Bronchial epithelial cell (primary cell): ENCODE measurements around the gene GATA6. TPM values are rescaled to one million over a fixed set of nuclear protein-coding genes. Genes with fewer than 3 reads are reported as not detected.
"Not testable (repeated sequence)": the region's sequence is repeated elsewhere in the genome, so short reads cannot be mapped to it uniquely, and the experiment has no call there.

Source experiments
- DNase-seq: peaks from one replicate; pipeline ENCODE4 v3.0.0-alpha.2; 2010; ENCODE audit warnings: low read depth
- FAIRE-seq: peaks from 2 replicates; lab custom pipeline; 2011; peaks lifted over from hg19 to GRCh38; lab: Jason Lieb, UNC
- H3K27me3 ChIP-seq: 2 replicates; pipeline ENCODE4 v1.5.1; 2011; ENCODE audit warnings: low read length; ENCODE audit not compliant: control insufficient read depth, insufficient read depth
- H3K36me3 ChIP-seq: 2 replicates; pipeline ENCODE4 v1.5.1; 2011; ENCODE audit warnings: low read length; ENCODE audit not compliant: control insufficient read depth, insufficient read depth
- H3K4me3 ChIP-seq: 2 replicates; pipeline ENCODE4 v1.5.1; 2011; ENCODE audit warnings: mild to moderate bottlenecking, low read depth, low read length, control low read depth
- CTCF ChIP-seq: IDR thresholded peaks from 2 replicates; pipeline ENCODE4 v1.5.1; 2011; ENCODE audit warnings: mild to moderate bottlenecking, moderate library complexity, low read length, control low read depth, inconsistent platforms; ENCODE audit not compliant: insufficient read depth, severe bottlenecking
- total RNA-seq: library from RNA; depleted of rRNA; stranded (reverse); fragments of >200 nt; gene quantifications from 2 replicates; pipeline ENCODE4 v1.2.1, GENCODE V29; 2014

GATA6 gene
- total RNA-seq, 1 donor from 2014 or later = 2.9 TPM

GRCh38 chr18:22191923-22192322 is 22.5 kb downstream of the GATA6 start:
- Histone ChIP-seq H3K4me3 (no peak overlapping the region), H3K36me3 (peaks cover 2% of the 10 kb centered on the region), H3K27me3 (no peaks in the 10 kb centered on the region)
- DNase-seq (no peak), FAIRE-seq (no peak)
- no peak for TF ChIP-seq CTCF

GRCh38 chr18:22193466-22193865 is 24.1 kb downstream of the GATA6 start:
- Histone ChIP-seq H3K27me3 (no peaks in the 10 kb centered on the region), H3K4me3 (no peak overlapping the region), H3K36me3 (peaks cover 4% of the 10 kb centered on the region)
- FAIRE-seq (no peak), DNase-seq (no peak)
- TF ChIP-seq CTCF = no peak

GRCh38 chr18:22194151-22194598 is 24.8 kb downstream of the GATA6 start:
- no peak for DNase-seq
- no peaks in the 10 kb centered on the region for H3K27me3 ChIP-seq
- FAIRE-seq = no peak

GRCh38 chr18:22195052-22195451 is 25.7 kb downstream of the GATA6 start:
- TF ChIP-seq CTCF = no peak
- H3K27me3 ChIP-seq = no peaks in the 10 kb centered on the region

More at GRCh38 chr18:22194151-22194598, 24.8 kb downstream of the GATA6 start:
- H3K4me3 ChIP-seq = no peak overlapping the region
- TF ChIP-seq CTCF = no peak
- H3K36me3 ChIP-seq = peaks cover 4% of the 10 kb centered on the region

GRCh38 chr18:22196943-22197342 is 27.6 kb downstream of the GATA6 start:
- not testable (repeated sequence) for FAIRE-seq, H3K27me3 ChIP-seq, H3K4me3 ChIP-seq, DNase-seq
- peaks cover 12% of the 10 kb centered on the region for H3K36me3 ChIP-seq

More at GRCh38 chr18:22195052-22195451, 25.7 kb downstream of the GATA6 start:
- H3K36me3 ChIP-seq = peaks cover 5% of the 10 kb centered on the region
- FAIRE-seq (no peak), DNase-seq (no peak)
- H3K4me3 ChIP-seq = no peak overlapping the region

- H3K4me3 ChIP-seq = no peak overlapping the region
- no peaks in the 10 kb centered on the region for H3K27me3 ChIP-seq
- TF ChIP-seq CTCF = no peak
- FAIRE-seq (no peak), DNase-seq (no peak)
- peaks cover 13% of the 10 kb centered on the region for H3K36me3 ChIP-seq
Observed at GRCh38 chr18:22197668-22198067, 28.3 kb downstream of the GATA6 start.
